Fibroblast of lung (primary cell): ENCODE data around the gene GTPBP2. TPM values are rescaled to one million over a fixed set of nuclear protein-coding genes. Genes with fewer than 3 reads are reported as not detected.

Experiments used
- DNase-seq, 2 donors: peaks; one replicate each; pipeline versions ENCODE4 v3.0.0 to v3.0.0-alpha.2; 2010; ENCODE audit warnings: low read depth in 2 of 2
- H2AFZ ChIP-seq: 2 replicates; pipeline ENCODE4 v1.5.1; 2012; ENCODE audit warnings: low read length, control low read depth, inconsistent platforms
- H3K27ac ChIP-seq: 2 replicates; pipeline ENCODE4 v1.5.1; 2011; ENCODE audit warnings: low read length, control low read depth; ENCODE audit not compliant: insufficient read depth
- H3K27me3 ChIP-seq: 2 replicates; pipeline ENCODE4 v1.5.1; 2011; ENCODE audit warnings: mild to moderate bottlenecking, low read length; ENCODE audit not compliant: control insufficient read depth, insufficient read depth
- H3K36me3 ChIP-seq: 2 replicates; pipeline ENCODE4 v1.5.1; 2011; ENCODE audit warnings: low read length; ENCODE audit not compliant: control insufficient read depth, insufficient read depth
- H3K4me1 ChIP-seq: 2 replicates; pipeline ENCODE4 v1.5.1; 2011; ENCODE audit warnings: low read length; ENCODE audit not compliant: control insufficient read depth, insufficient read depth; ENCODE audit errors: extremely low read depth
- H3K4me2 ChIP-seq: 2 replicates; pipeline ENCODE4 v1.5.1; 2011; ENCODE audit warnings: low read length, control low read depth; ENCODE audit not compliant: insufficient read depth; ENCODE audit errors: extremely low read depth
- H3K4me3 ChIP-seq, 4 experiments: fragments of 200-600 bp in 1 of 4; sonication (generic) in 1 of 4; replicated peaks in 1 of 4; 2 replicates each; pipeline ENCODE4 v1.5.1; 2011 to 2016; ENCODE audit warnings: low read length in 4 of 4, low read depth in 3 of 4, mild to moderate bottlenecking in 3 of 4, control low read depth in 2 of 4, inconsistent platforms in 1 of 4, mixed read lengths in 1 of 4; ENCODE audit not compliant: insufficient read depth in 1 of 4; ENCODE audit errors: control extremely low read depth in 1 of 4
- H3K79me2 ChIP-seq: 2 replicates; pipeline ENCODE4 v1.5.1; 2012; ENCODE audit warnings: mild to moderate bottlenecking, low read length, inconsistent platforms; ENCODE audit not compliant: control insufficient read depth, insufficient read depth
- H3K9ac ChIP-seq: 2 replicates; pipeline ENCODE4 v1.5.1; 2011; ENCODE audit warnings: mild to moderate bottlenecking, low read length, control low read depth; ENCODE audit not compliant: insufficient read depth
- H3K9me3 ChIP-seq: 2 replicates; pipeline ENCODE4 v1.5.1; 2012; ENCODE audit warnings: low read depth, low read length; ENCODE audit not compliant: control insufficient read depth, insufficient read depth
- H4K20me1 ChIP-seq: 2 replicates; pipeline ENCODE4 v1.5.1; 2011; ENCODE audit warnings: low read length; ENCODE audit not compliant: control insufficient read depth, insufficient read depth; ENCODE audit errors: extremely low read depth
- EZH2 ChIP-seq: IDR thresholded peaks from 2 replicates; pipeline ENCODE4 v1.5.1; 2012; ENCODE audit warnings: low read length, control low read depth, mild to moderate bottlenecking; ENCODE audit errors: missing control alignments
- polyA plus RNA-seq, 2 donors: library from polyadenylated mRNA; depleted of rRNA in 1 of 2; stranded (reverse) in 1 of 2; unstranded in 1 of 2; fragments of >200 nt; gene quantifications; 2 replicates each; pipeline ENCODE4 v1.2.1, GENCODE V29; 2011 to 2012; ENCODE audit warnings: missing spikeins in 1 of 2
- total RNA-seq: library from RNA; depleted of rRNA; stranded (reverse); fragments of >200 nt; gene quantifications from 2 replicates; pipeline ENCODE4 v1.2.1, GENCODE V29; 2014
- TF ChIP-seq, protein P1 (sequence below), 2 donors: IDR thresholded peaks in 1 of 2; conservative IDR thresholded peaks in 1 of 2; 1 replicate in 1 of 2; 2 replicates in 1 of 2; pipeline ENCODE4 v1.5.1; 2011 to 2012; ENCODE audit warnings: low read length in 2 of 2, control low read depth in 1 of 2, inconsistent platforms in 1 of 2, low read depth in 1 of 2, mild to moderate bottlenecking in 1 of 2

Gene GTPBP2
- total and polyA plus RNA-seq, 2 donors (not counting 1 experiment from before 2014, with no cell fraction given) = 45.2 to 174 TPM

- Histone ChIP-seq H3K36me3 (peaks cover 3% of the 10 kb centered on the region), H4K20me1 (no peaks in the 10 kb centered on the region), H3K4me1 (no peaks in the 10 kb centered on the region), H3K4me3 (no peak overlapping the region), H3K9me3 (no peaks in the 10 kb centered on the region), H3K9ac (no peak overlapping the region), H3K27me3 (no peaks in the 10 kb centered on the region), H3K4me2 (no peak overlapping the region), H2AFZ (no peak overlapping the region), H3K79me2 (no peaks in the 10 kb centered on the region), H3K27ac (no peak overlapping the region)
- DNase-seq = no peak
- TF ChIP-seq, protein P1, sequence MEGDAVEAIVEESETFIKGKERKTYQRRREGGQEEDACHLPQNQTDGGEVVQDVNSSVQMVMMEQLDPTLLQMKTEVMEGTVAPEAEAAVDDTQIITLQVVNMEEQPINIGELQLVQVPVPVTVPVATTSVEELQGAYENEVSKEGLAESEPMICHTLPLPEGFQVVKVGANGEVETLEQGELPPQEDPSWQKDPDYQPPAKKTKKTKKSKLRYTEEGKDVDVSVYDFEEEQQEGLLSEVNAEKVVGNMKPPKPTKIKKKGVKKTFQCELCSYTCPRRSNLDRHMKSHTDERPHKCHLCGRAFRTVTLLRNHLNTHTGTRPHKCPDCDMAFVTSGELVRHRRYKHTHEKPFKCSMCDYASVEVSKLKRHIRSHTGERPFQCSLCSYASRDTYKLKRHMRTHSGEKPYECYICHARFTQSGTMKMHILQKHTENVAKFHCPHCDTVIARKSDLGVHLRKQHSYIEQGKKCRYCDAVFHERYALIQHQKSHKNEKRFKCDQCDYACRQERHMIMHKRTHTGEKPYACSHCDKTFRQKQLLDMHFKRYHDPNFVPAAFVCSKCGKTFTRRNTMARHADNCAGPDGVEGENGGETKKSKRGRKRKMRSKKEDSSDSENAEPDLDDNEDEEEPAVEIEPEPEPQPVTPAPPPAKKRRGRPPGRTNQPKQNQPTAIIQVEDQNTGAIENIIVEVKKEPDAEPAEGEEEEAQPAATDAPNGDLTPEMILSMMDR (conservative IDR thresholded peaks at IDR 0.05 in 1 of 2, IDR thresholded peaks at IDR 0.05 in 1 of 2; ENCODE audit: low read depth in 1 of 2, low read length in 2 of 2) = no peak
- no peak for TF ChIP-seq EZH2
Measured at GRCh38 chr6:43608807-43609206, 20.3 kb downstream of the GTPBP2 start.

- Histone ChIP-seq H3K4me2 (no peak overlapping the region), H4K20me1 (no peaks in the 10 kb centered on the region), H3K27ac (no peak overlapping the region), H3K4me3 (no peak overlapping the region), H3K36me3 (peaks cover 3% of the 10 kb centered on the region), H3K4me1 (no peaks in the 10 kb centered on the region), H3K27me3 (no peaks in the 10 kb centered on the region), H2AFZ (no peak overlapping the region), H3K9ac (no peak overlapping the region), H3K79me2 (no peaks in the 10 kb centered on the region), H3K9me3 (no peaks in the 10 kb centered on the region)
- TF ChIP-seq, protein P1 (conservative IDR thresholded peaks at IDR 0.05 in 1 of 2, IDR thresholded peaks at IDR 0.05 in 1 of 2; ENCODE audit: low read depth in 1 of 2, low read length in 2 of 2) = peak; percentile 82 to 95
- TF ChIP-seq EZH2 = no peak
- peak; percentile 70 to 93 for DNase-seq
Measured at GRCh38 chr6:43608310-43608763, 20.7 kb downstream of the GTPBP2 start.

DNA sequence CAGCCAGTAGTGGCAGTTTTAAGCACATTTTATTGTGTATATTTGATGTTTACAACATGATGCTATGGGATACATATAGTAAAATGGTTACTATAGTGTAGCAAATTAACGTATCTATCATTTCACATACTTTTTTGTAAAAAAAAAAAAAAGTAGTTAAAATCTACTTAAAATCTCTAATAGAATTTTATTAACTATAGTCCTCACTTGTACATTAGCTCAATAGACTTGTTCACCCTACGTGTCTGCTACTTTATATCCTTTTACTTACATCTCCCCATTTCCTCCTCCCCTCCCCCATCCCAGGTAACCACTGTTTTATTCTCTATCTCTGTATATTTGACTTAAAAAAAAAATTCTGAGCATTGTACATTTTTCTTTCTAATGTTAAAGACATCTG lies 23.0 kb downstream of the GTPBP2 start:
- no peak for DNase-seq
- H3K4me3 ChIP-seq = no peak overlapping the region
- no peaks in the 10 kb centered on the region for H3K27me3 ChIP-seq
- H4K20me1 ChIP-seq = no peaks in the 10 kb centered on the region
- no peak overlapping the region for H2AFZ ChIP-seq
- H3K79me2 ChIP-seq = no peaks in the 10 kb centered on the region
- TF ChIP-seq, protein P1 (conservative IDR thresholded peaks at IDR 0.05 in 1 of 2, IDR thresholded peaks at IDR 0.05 in 1 of 2; ENCODE audit: low read depth in 1 of 2, low read length in 2 of 2) = no peak
- no peak for TF ChIP-seq EZH2
- no peaks in the 10 kb centered on the region for H3K4me1 ChIP-seq
- H3K9me3 ChIP-seq = no peaks in the 10 kb centered on the region
- H3K9ac ChIP-seq = no peak overlapping the region
- H3K4me2 ChIP-seq = no peak overlapping the region
- H3K36me3 ChIP-seq = peaks cover 3% of the 10 kb centered on the region
- H3K27ac ChIP-seq = no peak overlapping the region
